Measurements from ENCODE around the gene PRR7.

DNA sequence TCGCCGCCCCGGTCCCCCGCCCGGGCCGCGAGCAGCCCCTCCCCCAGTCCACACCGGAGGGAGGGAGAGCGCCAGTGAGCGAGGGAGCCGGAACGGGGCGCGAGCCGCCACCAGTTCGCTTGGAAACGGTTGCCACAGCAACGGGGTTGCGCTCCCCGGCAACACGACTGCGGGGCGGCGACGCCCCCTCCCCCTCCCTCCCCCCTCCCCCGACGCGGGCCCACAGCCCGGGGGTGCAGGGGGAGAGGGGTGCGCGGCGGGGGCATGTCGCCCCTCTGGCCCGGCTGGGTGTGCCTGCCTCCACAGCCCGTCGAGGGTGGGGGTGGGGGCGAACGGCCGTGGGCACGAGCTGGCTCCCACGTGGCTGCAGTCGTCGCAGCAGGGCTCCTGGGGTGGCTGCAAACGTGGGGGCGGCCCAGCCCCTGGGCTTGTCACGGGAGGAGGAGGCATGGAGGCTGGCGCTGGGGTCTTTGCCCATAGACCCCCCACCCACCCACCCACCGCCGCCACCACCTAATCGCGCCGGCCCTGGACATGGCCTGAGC lies 524 bp downstream of the PRR7 start:
- TF ChIP-seq, protein P1, sequence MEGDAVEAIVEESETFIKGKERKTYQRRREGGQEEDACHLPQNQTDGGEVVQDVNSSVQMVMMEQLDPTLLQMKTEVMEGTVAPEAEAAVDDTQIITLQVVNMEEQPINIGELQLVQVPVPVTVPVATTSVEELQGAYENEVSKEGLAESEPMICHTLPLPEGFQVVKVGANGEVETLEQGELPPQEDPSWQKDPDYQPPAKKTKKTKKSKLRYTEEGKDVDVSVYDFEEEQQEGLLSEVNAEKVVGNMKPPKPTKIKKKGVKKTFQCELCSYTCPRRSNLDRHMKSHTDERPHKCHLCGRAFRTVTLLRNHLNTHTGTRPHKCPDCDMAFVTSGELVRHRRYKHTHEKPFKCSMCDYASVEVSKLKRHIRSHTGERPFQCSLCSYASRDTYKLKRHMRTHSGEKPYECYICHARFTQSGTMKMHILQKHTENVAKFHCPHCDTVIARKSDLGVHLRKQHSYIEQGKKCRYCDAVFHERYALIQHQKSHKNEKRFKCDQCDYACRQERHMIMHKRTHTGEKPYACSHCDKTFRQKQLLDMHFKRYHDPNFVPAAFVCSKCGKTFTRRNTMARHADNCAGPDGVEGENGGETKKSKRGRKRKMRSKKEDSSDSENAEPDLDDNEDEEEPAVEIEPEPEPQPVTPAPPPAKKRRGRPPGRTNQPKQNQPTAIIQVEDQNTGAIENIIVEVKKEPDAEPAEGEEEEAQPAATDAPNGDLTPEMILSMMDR (IDR thresholded peaks at IDR 0.05; ENCODE audit: low read depth, low read length, missing input control): no peak
- TF ChIP-seq HNF4A (conservative IDR thresholded peaks at IDR 0.05) (no peak), RAD21 (IDR thresholded peaks at IDR 0.05) (no peak), SP1 (IDR thresholded peaks at IDR 0.05) (no peak), JUND (IDR thresholded peaks at IDR 0.05) (no peak), TAF1 (conservative IDR thresholded peaks at IDR 0.05) (no peak)
- TF ChIP-seq, protein P2, sequence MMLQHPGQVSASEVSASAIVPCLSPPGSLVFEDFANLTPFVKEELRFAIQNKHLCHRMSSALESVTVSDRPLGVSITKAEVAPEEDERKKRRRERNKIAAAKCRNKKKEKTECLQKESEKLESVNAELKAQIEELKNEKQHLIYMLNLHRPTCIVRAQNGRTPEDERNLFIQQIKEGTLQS (IDR thresholded peaks at IDR 0.05): no peak

Data from liver (tissue), 3 donors.